HEK293T (cell line): ENCODE measurements around the gene WDR45B.
"Not testable (repeated sequence)": the region's sequence is repeated elsewhere in the genome, so short reads cannot be mapped to it uniquely, and the experiment has no call there.

Experiments
- CTCF ChIA-PET: fragments of 350-600 bp; formaldehyde crosslinking; extraction: SDS; loops from one replicate; lab custom pipeline; 2021; ENCODE audit warnings: antibody characterized with exemption, inconsistent platforms; lab: Yijun Ruan, JAX
- POLR2A ChIA-PET: fragments of 350-600 bp; formaldehyde crosslinking; extraction: SDS; loops from one replicate; lab custom pipeline; 2020; ENCODE audit warnings: antibody characterized with exemption, inconsistent platforms; lab: Yijun Ruan, JAX
- DNase-seq: peaks from one replicate; pipeline ENCODE4 v3.0.0; 2012; ENCODE audit warnings: mixed read lengths; ENCODE audit errors: extremely low spot score
- ARNT ChIP-seq: fragments of 450-650 bp; IDR thresholded peaks from 2 replicates; pipeline ENCODE4 v1.6.1; 2017; ENCODE audit warnings: mild to moderate bottlenecking
- BHLHE40 ChIP-seq: fragments of 450-650 bp; IDR thresholded peaks from 2 replicates; pipeline ENCODE4 v1.6.1; 2016; ENCODE audit warnings: mild to moderate bottlenecking, moderate library complexity, borderline replicate concordance
- CTBP1 ChIP-seq: fragments of 450-650 bp; IDR thresholded peaks from 2 replicates; pipeline ENCODE4 v1.6.1; 2016; ENCODE audit warnings: borderline replicate concordance
- ELF4 ChIP-seq: fragments of 450-650 bp; IDR thresholded peaks from 2 replicates; pipeline ENCODE4 v1.6.1; 2017; ENCODE audit warnings: antibody characterized with exemption
- FOXA1 ChIP-seq: fragments of 450-650 bp; IDR thresholded peaks from 2 replicates; pipeline ENCODE4 v1.6.1; 2016; ENCODE audit warnings: mild to moderate bottlenecking
- FOXK2 ChIP-seq: fragments of 450-650 bp; IDR thresholded peaks from 2 replicates; pipeline ENCODE4 v1.6.1; 2016; ENCODE audit warnings: mild to moderate bottlenecking
- FOXM1 ChIP-seq: fragments of 450-650 bp; IDR thresholded peaks from 2 replicates; pipeline ENCODE4 v1.6.1; 2017; ENCODE audit warnings: mild to moderate bottlenecking, borderline replicate concordance
- HDGF ChIP-seq: fragments of 450-650 bp; IDR thresholded peaks from 2 replicates; pipeline ENCODE4 v1.6.1; 2017; ENCODE audit warnings: antibody characterized with exemption, borderline replicate concordance
- L3MBTL2 ChIP-seq: fragments of 450-650 bp; conservative IDR thresholded peaks from 2 replicates; pipeline ENCODE4 v1.6.1; 2016; ENCODE audit warnings: mild to moderate bottlenecking
- LEF1 ChIP-seq: fragments of 450-650 bp; IDR thresholded peaks from 2 replicates; pipeline ENCODE4 v1.6.1; 2017; ENCODE audit warnings: mild to moderate bottlenecking, borderline replicate concordance
- NFRKB ChIP-seq: fragments of 450-650 bp; IDR thresholded peaks from 2 replicates; pipeline ENCODE4 v1.6.1; 2016; ENCODE audit warnings: mild to moderate bottlenecking, moderate library complexity
- SP1 ChIP-seq: fragments of 450-650 bp; IDR thresholded peaks from 2 replicates; pipeline ENCODE4 v1.6.1; 2017
- SUZ12 ChIP-seq: fragments of 450-650 bp; IDR thresholded peaks from 2 replicates; pipeline ENCODE4 v1.6.1; 2016; ENCODE audit warnings: mild to moderate bottlenecking
- TARDBP ChIP-seq: fragments of 450-650 bp; IDR thresholded peaks from 2 replicates; pipeline ENCODE4 v1.6.1; 2016
- ZNF384 ChIP-seq: fragments of 450-650 bp; IDR thresholded peaks from 2 replicates; pipeline ENCODE4 v1.6.1; 2016
- TF ChIP-seq, protein P1 (sequence below): fragments of 450-650 bp; IDR thresholded peaks from 2 replicates; pipeline ENCODE4 v1.6.1; 2016

WDR45B gene

DNA sequence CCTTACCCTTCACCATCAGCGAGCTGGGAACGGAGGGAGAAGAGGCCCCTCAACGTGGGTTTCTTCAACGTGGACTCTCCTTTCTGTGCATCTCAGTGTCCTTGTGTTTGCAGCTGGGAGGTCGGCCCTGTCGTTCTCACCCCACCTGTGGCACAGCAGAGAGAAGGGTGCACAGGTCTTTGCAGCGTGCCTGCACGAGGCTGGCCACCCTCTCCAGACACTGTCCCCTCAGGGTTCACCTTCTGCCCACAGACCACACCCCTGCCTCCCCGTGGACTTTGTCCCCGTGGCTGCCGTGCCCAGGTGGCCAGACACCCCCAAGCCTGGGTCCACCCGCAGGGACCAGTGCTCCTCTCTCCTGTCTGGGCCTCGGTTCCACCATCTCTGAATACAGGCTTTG lies 7.3 kb upstream of the WDR45B start:
- CTCF ChIA-PET, result no interaction called here
- no peak for TF ChIP-seq SP1
- TF ChIP-seq ARNT, result no peak
- no peak for TF ChIP-seq SUZ12
- TF ChIP-seq NFRKB, result no peak
- no peak for TF ChIP-seq LEF1
- TF ChIP-seq, protein P1, sequence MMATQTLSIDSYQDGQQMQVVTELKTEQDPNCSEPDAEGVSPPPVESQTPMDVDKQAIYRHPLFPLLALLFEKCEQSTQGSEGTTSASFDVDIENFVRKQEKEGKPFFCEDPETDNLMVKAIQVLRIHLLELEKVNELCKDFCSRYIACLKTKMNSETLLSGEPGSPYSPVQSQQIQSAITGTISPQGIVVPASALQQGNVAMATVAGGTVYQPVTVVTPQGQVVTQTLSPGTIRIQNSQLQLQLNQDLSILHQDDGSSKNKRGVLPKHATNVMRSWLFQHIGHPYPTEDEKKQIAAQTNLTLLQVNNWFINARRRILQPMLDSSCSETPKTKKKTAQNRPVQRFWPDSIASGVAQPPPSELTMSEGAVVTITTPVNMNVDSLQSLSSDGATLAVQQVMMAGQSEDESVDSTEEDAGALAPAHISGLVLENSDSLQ, result no peak
- no peak for TF ChIP-seq HDGF
- TF ChIP-seq BHLHE40, result no peak
- no peak for TF ChIP-seq L3MBTL2
- no peak for TF ChIP-seq CTBP1
- TF ChIP-seq FOXK2, result no peak
- TF ChIP-seq ELF4, result no peak
- TF ChIP-seq ZNF384, result no peak
- TF ChIP-seq TARDBP, result no peak
- no peak for TF ChIP-seq FOXA1
- no peak for TF ChIP-seq FOXM1
- DNase-seq, result no peak
- POLR2A ChIA-PET, result no interaction called here

DNA sequence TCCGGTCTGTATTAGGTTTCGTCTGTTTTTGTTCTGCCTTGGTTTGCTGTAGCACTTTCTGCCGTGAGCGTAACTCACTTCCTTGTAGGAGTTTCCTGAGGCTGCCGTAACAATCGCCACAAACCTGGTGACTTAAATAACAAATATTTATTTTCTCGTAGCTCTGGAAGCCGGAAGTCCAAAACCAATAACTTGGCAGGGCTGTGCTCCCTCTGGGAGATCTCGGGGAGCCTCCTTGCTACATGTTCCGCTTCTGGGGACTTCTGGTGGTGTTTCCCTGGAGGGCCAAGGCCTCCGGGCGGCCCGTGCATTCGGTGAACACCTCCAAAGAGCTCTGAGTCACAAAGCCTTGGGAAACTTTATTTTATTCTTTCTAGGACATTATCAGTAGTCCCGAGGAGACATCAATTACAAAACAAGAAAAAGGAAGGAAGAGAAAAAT lies 6.8 kb upstream of the WDR45B start:
- TF ChIP-seq HDGF (no peak), NFRKB (no peak), BHLHE40 (no peak), TARDBP (no peak), LEF1 (no peak), CTBP1 (no peak), SUZ12 (no peak), ARNT (no peak), L3MBTL2 (no peak), FOXK2 (no peak), SP1 (no peak), ELF4 (no peak)
- TF ChIP-seq, protein P1, result no peak
- POLR2A ChIA-PET, result no interaction called here
- DNase-seq, result no peak
- CTCF ChIA-PET, result no interaction called here

GRCh38 chr17:82654611-82655010 lies 6.4 kb upstream of the WDR45B start:
- CTCF ChIA-PET, POLR2A ChIA-PET, DNase-seq: not testable (repeated sequence)

DNA sequence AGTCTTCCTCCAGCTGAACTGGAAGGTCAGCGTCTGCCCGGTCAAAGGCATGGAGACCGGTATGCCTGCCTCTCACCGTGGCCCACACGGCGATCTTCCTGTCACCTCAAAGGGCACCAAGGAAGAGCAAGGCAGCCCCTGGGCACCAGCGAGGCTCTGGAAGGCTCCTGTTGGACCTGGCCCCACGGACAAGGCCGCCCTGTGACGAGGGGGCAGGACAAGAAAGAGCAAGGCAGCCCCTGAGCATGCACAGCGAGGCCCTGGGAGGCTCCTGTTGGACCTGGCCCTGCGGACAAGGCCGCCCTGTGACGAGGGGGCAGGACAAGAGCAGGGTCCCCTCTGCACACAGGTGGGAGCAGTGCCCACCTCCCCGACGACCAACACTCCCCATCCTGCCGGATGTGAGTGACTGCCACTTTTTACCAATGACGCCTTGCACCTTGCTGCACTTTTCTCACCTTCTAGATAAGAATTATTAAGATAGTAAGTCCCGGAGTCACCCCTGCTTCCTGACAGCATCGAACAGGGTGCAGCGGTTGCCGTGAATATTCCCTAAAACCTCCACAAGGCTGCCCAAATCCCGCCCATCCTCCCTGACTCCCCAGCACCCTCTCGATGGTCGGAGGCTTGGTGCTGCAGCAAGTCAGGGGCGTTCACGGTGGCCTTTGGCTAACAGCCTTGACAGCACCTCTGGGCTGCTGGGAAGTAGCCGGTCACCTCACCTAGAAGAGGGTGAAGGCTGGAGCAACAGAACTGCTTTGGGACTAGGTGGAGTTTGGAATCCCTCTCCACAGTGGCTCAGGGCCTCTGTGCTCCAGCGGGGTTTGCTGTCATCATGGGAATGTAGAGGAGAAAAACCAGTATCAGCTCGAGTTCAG lies 5.6 kb upstream of the WDR45B start:
- TF ChIP-seq CTBP1 (no peak), ARNT (no peak), ELF4 (no peak), TARDBP (no peak), FOXA1 (no peak)
- TF ChIP-seq, protein P1, result no peak
- ChIA-PET POLR2A (no interaction called here), CTCF (no interaction called here)
- DNase-seq, result no peak

- POLR2A ChIA-PET, result no interaction called here
- DNase-seq, result no peak
- no peak for TF ChIP-seq TARDBP
- TF ChIP-seq ZNF384, result no peak
- no peak for TF ChIP-seq SUZ12
- no peak for TF ChIP-seq HDGF
- TF ChIP-seq, protein P1, result no peak
- TF ChIP-seq ARNT, result no peak
- TF ChIP-seq NFRKB, result no peak
- no peak for TF ChIP-seq L3MBTL2
- no peak for TF ChIP-seq SP1
- TF ChIP-seq ELF4, result no peak
- no peak for TF ChIP-seq BHLHE40
- TF ChIP-seq FOXA1, result no peak
- no peak for TF ChIP-seq FOXK2
- no peak for TF ChIP-seq CTBP1
- TF ChIP-seq LEF1, result no peak
- CTCF ChIA-PET, result no interaction called here
Observed at GRCh38 chr17:82650723-82651122, 2.5 kb upstream of the WDR45B start.
